ENCODE data around the gene CD163L1.

The CD163L1 gene

GRCh38 chr12:7327918-7328317, 116.0 kb downstream of the CD163L1 start:
- H3K36me3 ChIP-seq: peaks cover 12% of the 10 kb centered on the region
- no peak overlapping the region for H3K4me3 ChIP-seq (ENCODE audit: low read depth, low read length)
- TF ChIP-seq CTCF (IDR thresholded peaks at IDR 0.05; ENCODE audit: low read depth, low read length): no peak
- no peaks in the 10 kb centered on the region; the same call in 1 of the 2 replicates for H3K9me3 ChIP-seq
- H3K27me3 ChIP-seq: no peaks in the 10 kb centered on the region
- no peaks in the 10 kb centered on the region for H3K4me1 ChIP-seq
- DNase-seq: no peak

- TF ChIP-seq CTCF (IDR thresholded peaks at IDR 0.05; ENCODE audit: low read depth, low read length): no peak
- DNase-seq: no peak
Observed at GRCh38 chr12:7324176-7324575, 119.8 kb downstream of the CD163L1 start.

GRCh38 chr12:7322599-7322998, 121.4 kb downstream of the CD163L1 start:
- H3K4me1 ChIP-seq: no peaks in the 10 kb centered on the region
- peaks cover 12% of the 10 kb centered on the region for H3K36me3 ChIP-seq
- no peaks in the 10 kb centered on the region for H3K27me3 ChIP-seq
- H3K4me3 ChIP-seq (ENCODE audit: low read depth, low read length): no peak overlapping the region
- H3K9me3 ChIP-seq: no peaks in the 10 kb centered on the region
- no peak for DNase-seq
- TF ChIP-seq CTCF (IDR thresholded peaks at IDR 0.05; ENCODE audit: low read depth, low read length): no peak

More at GRCh38 chr12:7324176-7324575, 119.8 kb downstream of the CD163L1 start:
- Histone ChIP-seq H3K27me3 (no peaks in the 10 kb centered on the region), H3K4me3 (ENCODE audit: low read depth, low read length) (no peak overlapping the region), H3K9me3 (no peaks in the 10 kb centered on the region), H3K36me3 (peaks cover 12% of the 10 kb centered on the region), H3K4me1 (no peaks in the 10 kb centered on the region)

GRCh38 chr12:7321624-7322023, 122.3 kb downstream of the CD163L1 start:
- Histone ChIP-seq H3K36me3 (peaks cover 12% of the 10 kb centered on the region), H3K9me3 (no peaks in the 10 kb centered on the region), H3K4me1 (no peaks in the 10 kb centered on the region), H3K27me3 (no peaks in the 10 kb centered on the region), H3K4me3 (ENCODE audit: low read depth, low read length) (no peak overlapping the region)
- no peak for DNase-seq
- TF ChIP-seq CTCF (IDR thresholded peaks at IDR 0.05; ENCODE audit: low read depth, low read length): no peak

GRCh38 chr12:7319930-7320329, 124.0 kb downstream of the CD163L1 start:
- TF ChIP-seq CTCF (IDR thresholded peaks at IDR 0.05; ENCODE audit: low read depth, low read length): no peak
- Histone ChIP-seq H3K4me1 (no peaks in the 10 kb centered on the region), H3K4me3 (ENCODE audit: low read depth, low read length) (no peak overlapping the region), H3K27me3 (no peaks in the 10 kb centered on the region), H3K9me3 (no peaks in the 10 kb centered on the region), H3K36me3 (peaks cover 12% of the 10 kb centered on the region)
- DNase-seq: no peak

- no peak for TF ChIP-seq CTCF (IDR thresholded peaks at IDR 0.05; ENCODE audit: low read depth, low read length)
- Histone ChIP-seq H3K4me3 (ENCODE audit: low read depth, low read length) (no peak overlapping the region), H3K4me1 (no peaks in the 10 kb centered on the region), H3K27me3 (no peaks in the 10 kb centered on the region), H3K9me3 (no peaks in the 10 kb centered on the region), H3K36me3 (peaks cover 5% of the 10 kb centered on the region; the same call in 1 of the 2 replicates)
- no peak for DNase-seq
Observed at GRCh38 chr12:7310070-7310469, 133.9 kb downstream of the CD163L1 start.

Measured in BE2C (cell line).